ENCODE data around the gene SUPV3L1. TPM values are rescaled to one million over a fixed set of nuclear protein-coding genes. Genes with fewer than 3 reads are reported as not detected.

The SUPV3L1 gene
- total and polyA plus RNA-seq, 10 of the 15 experiments (the other 5 are each of a cell fraction or from before 2014, with no cell fraction given), result 18.4 to 57.8 (median 44.2) TPM

- no peak for TF ChIP-seq ZBTB40 (IDR thresholded peaks at IDR 0.05; ENCODE audit: borderline replicate concordance)
- TF ChIP-seq CEBPZ (IDR thresholded peaks at IDR 0.05; ENCODE audit: low read depth, low read length), result no peak
- no peak for TF ChIP-seq SUPT20H (IDR thresholded peaks at IDR 0.05; ENCODE audit: borderline replicate concordance, control insufficient read depth, low read depth, low read length)
- no peak for TF ChIP-seq ASH2L (IDR thresholded peaks at IDR 0.05; ENCODE audit: borderline replicate concordance, low read depth)
- TF ChIP-seq SMARCA5 (IDR thresholded peaks at IDR 0.05), result no peak
- no peak for TF ChIP-seq ZZZ3 (IDR thresholded peaks at IDR 0.05; ENCODE audit: control insufficient read depth, insufficient read length, low read depth)
Measured at GRCh38 chr10:69247313-69247710, 67.3 kb downstream of the SUPV3L1 start (continued).

Data from GM12878 (cell line).